K562 (cell line): Measurements from ENCODE around the gene NR5A2. TPM values are rescaled to one million over a fixed set of nuclear protein-coding genes. Genes with fewer than 3 reads are reported as not detected.

Source experiments
- CAMTA2 ChIP-seq: fragments of 250-450 bp; sonication (Bioruptor Pico); conservative IDR thresholded peaks from 2 replicates; pipeline ENCODE4 v1.5.1; 2022
- E2F3 ChIP-seq: fragments of 250-450 bp; sonication (Bioruptor Pico); IDR thresholded peaks from 2 replicates; pipeline ENCODE4 v1.4.0; 2020; ENCODE audit warnings: mild to moderate bottlenecking
- EP400 ChIP-seq: fragments of 450-650 bp; IDR thresholded peaks from 2 replicates; pipeline ENCODE4 v1.6.1; 2017; ENCODE audit warnings: antibody characterized with exemption, mild to moderate bottlenecking, moderate library complexity
- GMEB1 ChIP-seq: fragments of 250-450 bp; sonication (Bioruptor Pico); IDR thresholded peaks from 2 replicates; pipeline ENCODE4 v1.4.0; 2020; ENCODE audit warnings: mild to moderate bottlenecking
- HDGF ChIP-seq: fragments of 450-650 bp; IDR thresholded peaks from 2 replicates; pipeline ENCODE4 v1.6.1; 2016
- IRF2 ChIP-seq: sonication (generic); formaldehyde crosslinking; IDR thresholded peaks from 2 replicates; pipeline ENCODE4 v1.8.1; 2022; ENCODE audit warnings: mild to moderate bottlenecking, missing genetic modification reagents
- KHSRP ChIP-seq: fragments of 450-650 bp; IDR thresholded peaks from 2 replicates; pipeline ENCODE4 v1.6.1; 2017
- PKNOX1 ChIP-seq: fragments of 450-650 bp; IDR thresholded peaks from 2 replicates; pipeline ENCODE4 v1.6.1; 2016
- PURB ChIP-seq: sonication (generic); formaldehyde crosslinking; IDR thresholded peaks from 2 replicates; pipeline ENCODE4 v1.9.0; 2021; ENCODE audit warnings: low read depth, mild to moderate bottlenecking, missing genetic modification reagents
- TAF7 ChIP-seq: fragments of 450-650 bp; IDR thresholded peaks from 2 replicates; pipeline ENCODE4 v1.6.1; 2016; ENCODE audit warnings: missing genetic modification characterization, missing compliant biosample characterization
- USF1 ChIP-seq: sonication (generic); formaldehyde crosslinking; IDR thresholded peaks from 2 replicates; pipeline ENCODE4 v1.9.0; 2022; ENCODE audit warnings: mild to moderate bottlenecking, missing genetic modification reagents
- ZBTB2 ChIP-seq: fragments of 450-650 bp; IDR thresholded peaks from 2 replicates; pipeline ENCODE4 v1.6.1; 2016; ENCODE audit warnings: antibody characterized with exemption
- ZNF431 ChIP-seq: sonication (generic); formaldehyde crosslinking; IDR thresholded peaks from 2 replicates; pipeline ENCODE4 v1.8.0; 2022; ENCODE audit warnings: mild to moderate bottlenecking, missing genetic modification reagents
- ZNF436 ChIP-seq: fragments of 250-450, 450-650 bp; sonication (Bioruptor Pico); formaldehyde crosslinking; IDR thresholded peaks from 2 replicates; pipeline ENCODE4 v1.7.0; 2020; ENCODE audit warnings: mild to moderate bottlenecking
- ZNF592 ChIP-seq: fragments of 450-650 bp; IDR thresholded peaks from 2 replicates; pipeline ENCODE4 v1.6.1; 2017; ENCODE audit warnings: antibody characterized with exemption, mild to moderate bottlenecking
- ZNF639 ChIP-seq, 2 experiments: fragments of 200-800 bp in 1 of 2; sonication (Bioruptor generic) in 1 of 2; sonication (generic) in 1 of 2; formaldehyde crosslinking in 1 of 2; IDR thresholded peaks in 1 of 2; conservative IDR thresholded peaks in 1 of 2; 2 replicates each; pipeline versions ENCODE4 v1.5.0 to v1.6.1; 2016 to 2020; ENCODE audit warnings: missing compliant biosample characterization in 1 of 2, missing genetic modification characterization in 1 of 2, missing genetic modification reagents in 1 of 2
- ZNF76 ChIP-seq: fragments of 250-450 bp; sonication (Bioruptor Pico); IDR thresholded peaks from 2 replicates; pipeline ENCODE4 v1.4.0; 2020; ENCODE audit warnings: mild to moderate bottlenecking, moderate library complexity, borderline replicate concordance
- ZNF785 ChIP-seq: fragments of 250-450 bp; sonication (Bioruptor Pico); IDR thresholded peaks from 2 replicates; pipeline ENCODE4 v1.4.0; 2020; ENCODE audit warnings: mild to moderate bottlenecking
- polyA plus RNA-seq, 8 experiments: library from polyadenylated mRNA; depleted of rRNA in 4 of 8; stranded (reverse) in 5 of 8; unstranded in 3 of 8; fragments of >200 nt; fragmentation: Nextera tagmentation in 2 of 8; fragmentation: Illumina TruSeq in 1 of 8; extraction: Ambion mirVana in 2 of 8; extraction: Trizol in 1 of 8; gene quantifications; 2 replicates each; pipeline versions ENCODE4 v1.2.1 to v1.2.3, GENCODE V29; 2011 to 2014; ENCODE audit warnings: inconsistent platforms in 1 of 8, missing spikeins in 1 of 8
- total RNA-seq, 7 experiments: library from RNA; depleted of rRNA in 6 of 7; stranded (reverse); fragments of >200 nt in 6 of 7; fragmentation: Illumina TruSeq in 2 of 7; extraction: Trizol in 2 of 7; gene quantifications; 2 replicates each; pipeline versions ENCODE4 v1.2.1 to v1.2.3, GENCODE V29; 2011 to 2021; ENCODE audit warnings: low replicate concordance in 1 of 7

NR5A2 gene
- total and polyA plus RNA-seq, 9 of the 15 experiments (the other 6 are each of a cell fraction or from before 2014, with no cell fraction given): 0.13 to 0.40 (median 0.29) TPM

GRCh38 chr1:200226268-200226968, 198.9 kb downstream of the NR5A2 start (continued):
- no peak; the same call in 1 of the 2 replicates for TF ChIP-seq ZBTB2
- no peak for TF ChIP-seq HDGF
- TF ChIP-seq EP400: peak; percentile 51
- TF ChIP-seq IRF2 (CRISPR knock-in tag): no peak
- TF ChIP-seq ZNF436 (CRISPR knock-in tag): no peak
- no peak for TF ChIP-seq ZNF76 (CRISPR knock-in tag)
- 0 out of 4 replicates have a peak, but pooled peaks of 1 of the 2 experiments have one; percentile 43 for TF ChIP-seq ZNF639 (CRISPR knock-in tag; conservative IDR thresholded peaks at IDR 0.05 in 1 of 2, IDR thresholded peaks at IDR 0.05 in 1 of 2)
- TF ChIP-seq TAF7 (tag): no peak
- TF ChIP-seq ZNF785 (CRISPR knock-in tag): no peak
- no peak for TF ChIP-seq USF1 (CRISPR knock-in tag)
- no peak for TF ChIP-seq ZNF431 (CRISPR knock-in tag)
- no peak for TF ChIP-seq GMEB1 (CRISPR knock-in tag)
- no peak for TF ChIP-seq PURB (CRISPR knock-in tag)
- TF ChIP-seq CAMTA2 (CRISPR knock-in tag): no peak
- peak; percentile 47; the same call in 1 of the 2 replicates for TF ChIP-seq ZNF592
- 0 out of 2 replicates have a peak, but pooled peaks have one; percentile 14 for TF ChIP-seq PKNOX1
- TF ChIP-seq KHSRP: no peak
- TF ChIP-seq E2F3 (CRISPR knock-in tag): no peak
